H9 (cell line): ENCODE results near the gene PDZK1. TPM values are rescaled to one million over a fixed set of nuclear protein-coding genes. Genes with fewer than 3 reads are reported as not detected.

Experiments used
- DNase-seq: peaks from one replicate; pipeline ENCODE4 v3.0.0-alpha.2; 2017
- H2AFZ ChIP-seq: one replicate; pipeline ENCODE4 v1.6.1; 2013; ENCODE audit warnings: mild to moderate bottlenecking, low read length, control low read depth, moderate library complexity
- H2AK5ac ChIP-seq: 2 replicates; pipeline ENCODE4 v1.6.1; 2013; ENCODE audit warnings: low read length, control low read depth, mixed read lengths; ENCODE audit not compliant: insufficient read length
- H2BK120ac ChIP-seq: one replicate; pipeline ENCODE4 v1.6.1; 2013; ENCODE audit warnings: low read depth, mild to moderate bottlenecking, low read length, control low read depth, inconsistent platforms; ENCODE audit not compliant: poor library complexity, severe bottlenecking
- H2BK12ac ChIP-seq: 2 replicates; pipeline ENCODE4 v1.6.1; 2013; ENCODE audit warnings: low read length, control low read depth, mixed read lengths, low read depth; ENCODE audit not compliant: insufficient read length
- H2BK15ac ChIP-seq: 2 replicates; pipeline ENCODE4 v1.6.1; 2013; ENCODE audit warnings: low read depth, low read length, control low read depth
- H2BK20ac ChIP-seq: one replicate; pipeline ENCODE4 v1.6.1; 2013; ENCODE audit warnings: low read depth, mild to moderate bottlenecking, low read length, control low read depth, inconsistent platforms; ENCODE audit not compliant: poor library complexity, severe bottlenecking
- H2BK5ac ChIP-seq: 2 replicates; pipeline ENCODE4 v1.6.1; 2013; ENCODE audit warnings: low read length, control low read depth, mixed read lengths; ENCODE audit not compliant: insufficient read length
- H3K14ac ChIP-seq: 2 replicates; pipeline ENCODE4 v1.6.1; 2013; ENCODE audit warnings: low read length, control low read depth; ENCODE audit not compliant: insufficient read depth
- H3K18ac ChIP-seq: 2 replicates; pipeline ENCODE4 v1.6.1; 2013; ENCODE audit warnings: low read depth, mild to moderate bottlenecking, mixed read lengths, low read length, control low read depth; ENCODE audit not compliant: insufficient read length
- H3K23ac ChIP-seq: 2 replicates; pipeline ENCODE4 v1.6.1; 2013; ENCODE audit warnings: low read length, control low read depth, mixed read lengths, low read depth; ENCODE audit not compliant: insufficient read length
- H3K23me2 ChIP-seq: 2 replicates; pipeline ENCODE4 v1.6.1; 2013; ENCODE audit warnings: low read depth, mild to moderate bottlenecking, mixed read lengths, low read length, control low read depth; ENCODE audit not compliant: insufficient read length, poor library complexity, severe bottlenecking
- H3K27ac ChIP-seq: 2 replicates; pipeline ENCODE4 v1.5.1; 2013; ENCODE audit warnings: low read length, control low read depth, mixed read lengths, low read depth; ENCODE audit not compliant: insufficient read length
- H3K27me3 ChIP-seq: 2 replicates; pipeline ENCODE4 v1.6.1; 2013; ENCODE audit warnings: low read length, control low read depth, inconsistent platforms; ENCODE audit not compliant: insufficient read depth
- H3K4ac ChIP-seq: 2 replicates; pipeline ENCODE4 v1.6.1; 2013; ENCODE audit warnings: low read depth, mild to moderate bottlenecking, control low read depth, inconsistent platforms, low read length, moderate library complexity
- H3K4me1 ChIP-seq: 2 replicates; pipeline ENCODE4 v1.6.1; 2013; ENCODE audit warnings: low read length, control low read depth, inconsistent platforms; ENCODE audit not compliant: insufficient read depth
- H3K4me2 ChIP-seq: 2 replicates; pipeline ENCODE4 v1.6.1; 2013; ENCODE audit warnings: low read length, control low read depth, mixed read lengths; ENCODE audit not compliant: insufficient read length, insufficient read depth
- H3K56ac ChIP-seq: 2 replicates; pipeline ENCODE4 v1.6.1; 2013; ENCODE audit warnings: low read depth, mild to moderate bottlenecking, mixed read lengths, low read length, control low read depth; ENCODE audit not compliant: insufficient read length
- H3K79me1 ChIP-seq: 2 replicates; pipeline ENCODE4 v1.6.1; 2013; ENCODE audit warnings: low read depth, mild to moderate bottlenecking, moderate library complexity, low read length, control low read depth, inconsistent platforms; ENCODE audit not compliant: insufficient read depth, poor library complexity, severe bottlenecking
- H3K79me2 ChIP-seq: 2 replicates; pipeline ENCODE4 v1.6.1; 2013; ENCODE audit warnings: low read length, control low read depth, inconsistent platforms; ENCODE audit not compliant: insufficient read depth
- H3K9ac ChIP-seq: 2 replicates; pipeline ENCODE4 v1.6.1; 2013; ENCODE audit warnings: low read length, control low read depth, mixed read lengths; ENCODE audit not compliant: insufficient read length; ENCODE audit errors: extremely low read depth
- H3K9me3 ChIP-seq: one replicate; pipeline ENCODE4 v1.6.1; 2013; ENCODE audit warnings: low read depth, low read length, inconsistent platforms; ENCODE audit not compliant: control insufficient read depth
- H3T11ph ChIP-seq: one replicate; pipeline ENCODE4 v1.6.1; 2013; ENCODE audit warnings: mild to moderate bottlenecking, low read length, control low read depth, inconsistent platforms
- H4K20me1 ChIP-seq: one replicate; pipeline ENCODE4 v1.6.1; 2013; ENCODE audit not compliant: control insufficient read depth, insufficient read length, insufficient read depth
- H4K5ac ChIP-seq: 2 replicates; pipeline ENCODE4 v1.6.1; 2013; ENCODE audit warnings: low read depth, mild to moderate bottlenecking, mixed read lengths, low read length, control low read depth; ENCODE audit not compliant: insufficient read length
- H4K8ac ChIP-seq: replicated peaks from 2 replicates; pipeline ENCODE4 v1.6.1; 2013; ENCODE audit warnings: low read length, control low read depth, mixed read lengths, low read depth; ENCODE audit not compliant: insufficient read length
- H4K91ac ChIP-seq: 2 replicates; pipeline ENCODE4 v1.6.1; 2013; ENCODE audit warnings: low read depth, mild to moderate bottlenecking, moderate library complexity, mixed read lengths, low read length, control low read depth; ENCODE audit not compliant: insufficient read length
- H3K27ac Mint-ChIP-seq, 3 experiments: 2 replicates in 2 of 3; 3 replicates in 1 of 3; pipeline ENCODE4 v1.8.0; 2020 to 2021; ENCODE audit warnings: mixed read lengths in 3 of 3, mild to moderate bottlenecking in 1 of 3, moderate library complexity in 1 of 3
- H3K27me3 Mint-ChIP-seq: 2 replicates; pipeline ENCODE4 v1.8.0; 2021; ENCODE audit warnings: low read depth, mild to moderate bottlenecking, moderate library complexity, mixed read lengths
- H3K36me3 Mint-ChIP-seq, 3 experiments: 2 replicates in 2 of 3; 3 replicates in 1 of 3; pipeline ENCODE4 v1.8.0; 2020 to 2021; ENCODE audit warnings: low read depth in 3 of 3, mixed read lengths in 3 of 3; ENCODE audit not compliant: insufficient read depth in 1 of 3
- H3K4me1 Mint-ChIP-seq, 2 experiments: 2 replicates each; pipeline ENCODE4 v1.8.0; 2020; ENCODE audit warnings: mixed read lengths in 2 of 2
- H3K4me3 Mint-ChIP-seq, 2 experiments: 2 replicates in 1 of 2; 3 replicates in 1 of 2; pipeline ENCODE4 v1.8.0; 2020 to 2021; ENCODE audit warnings: mild to moderate bottlenecking in 2 of 2, mixed read lengths in 2 of 2, moderate library complexity in 1 of 2
- H3K9me3 Mint-ChIP-seq, 2 experiments: 2 replicates in 1 of 2; 3 replicates in 1 of 2; pipeline ENCODE4 v1.8.0; 2020; ENCODE audit warnings: mild to moderate bottlenecking in 2 of 2, mixed read lengths in 2 of 2, moderate library complexity in 1 of 2
- WGBS: extraction: QIAGEN DNeasy Blood & Tissue Kit; methylation state at CpG from one replicate; pipeline ENCODE4 v1.1.7; 2013; ENCODE audit warnings: missing lambda C conversion rate, low lambda C conversion rate, mixed read lengths; ENCODE audit not compliant: insufficient read length; ENCODE audit errors: extremely low coverage; 5-methylcytosine and 5-hydroxymethylcytosine counted together
- total RNA-seq: library from RNA; stranded (reverse); gene quantifications from 2 replicates; pipeline ENCODE4 v1.2.1, GENCODE V29; 2021
- TF ChIP-seq, protein P1 (sequence below): fragments of 200-600 bp; sonication (generic); conservative IDR thresholded peaks from 3 replicates; pipeline ENCODE4 v1.8.0; 2021; ENCODE audit warnings: antibody characterized with exemption, mild to moderate bottlenecking

The PDZK1 gene
- total RNA-seq, 1 experiment from 2014 or later: not detected

GRCh38 chr1:145711213-145711651, 4.1 kb upstream of the PDZK1 start:
- no peak overlapping the region for H2AK5ac ChIP-seq
- no peak overlapping the region for H3T11ph ChIP-seq
- H2BK12ac ChIP-seq: no peak overlapping the region
- H2BK120ac ChIP-seq: no peak overlapping the region
- Mint-ChIP-seq H3K27ac (no peak overlapping the region), H3K4me3 (no peak overlapping the region), H3K9me3 (no peaks in the 10 kb centered on the region), H3K36me3 (no peaks in the 10 kb centered on the region), H3K4me1 (peaks cover 15 to 22% of the 10 kb centered on the region in 2 experiments; a peak in 3 of 4 replicates), H3K27me3 (no peaks in the 10 kb centered on the region)
- peaks cover 2% of the 10 kb centered on the region; the same call in 1 of the 2 replicates for H3K4me1 ChIP-seq
- no peak overlapping the region for H2BK20ac ChIP-seq
- no peak for DNase-seq
- no peak overlapping the region for H3K23ac ChIP-seq
- no peaks in the 10 kb centered on the region for H3K23me2 ChIP-seq
- no peak overlapping the region for H3K9ac ChIP-seq
- no peaks in the 10 kb centered on the region for H3K79me1 ChIP-seq
- H3K4me2 ChIP-seq: no peak overlapping the region
- no CpG with 5 or more reads among the region's 3 CpGs for WGBS
- no peaks in the 10 kb centered on the region for H3K27me3 ChIP-seq
- H3K14ac ChIP-seq: no peak overlapping the region
- H3K4ac ChIP-seq: no peak overlapping the region
- H3K27ac ChIP-seq: no peak overlapping the region
- no peak overlapping the region for H4K5ac ChIP-seq
- H4K8ac ChIP-seq: no peak overlapping the region
- TF ChIP-seq, protein P1, sequence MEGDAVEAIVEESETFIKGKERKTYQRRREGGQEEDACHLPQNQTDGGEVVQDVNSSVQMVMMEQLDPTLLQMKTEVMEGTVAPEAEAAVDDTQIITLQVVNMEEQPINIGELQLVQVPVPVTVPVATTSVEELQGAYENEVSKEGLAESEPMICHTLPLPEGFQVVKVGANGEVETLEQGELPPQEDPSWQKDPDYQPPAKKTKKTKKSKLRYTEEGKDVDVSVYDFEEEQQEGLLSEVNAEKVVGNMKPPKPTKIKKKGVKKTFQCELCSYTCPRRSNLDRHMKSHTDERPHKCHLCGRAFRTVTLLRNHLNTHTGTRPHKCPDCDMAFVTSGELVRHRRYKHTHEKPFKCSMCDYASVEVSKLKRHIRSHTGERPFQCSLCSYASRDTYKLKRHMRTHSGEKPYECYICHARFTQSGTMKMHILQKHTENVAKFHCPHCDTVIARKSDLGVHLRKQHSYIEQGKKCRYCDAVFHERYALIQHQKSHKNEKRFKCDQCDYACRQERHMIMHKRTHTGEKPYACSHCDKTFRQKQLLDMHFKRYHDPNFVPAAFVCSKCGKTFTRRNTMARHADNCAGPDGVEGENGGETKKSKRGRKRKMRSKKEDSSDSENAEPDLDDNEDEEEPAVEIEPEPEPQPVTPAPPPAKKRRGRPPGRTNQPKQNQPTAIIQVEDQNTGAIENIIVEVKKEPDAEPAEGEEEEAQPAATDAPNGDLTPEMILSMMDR: no peak
- H2AFZ ChIP-seq: no peak overlapping the region
- no peak overlapping the region for H3K18ac ChIP-seq
- no peaks in the 10 kb centered on the region for H3K79me2 ChIP-seq
- H4K91ac ChIP-seq: no peak overlapping the region
- H3K9me3 ChIP-seq: no peaks in the 10 kb centered on the region
- H3K56ac ChIP-seq: no peak overlapping the region
- no peaks in the 10 kb centered on the region for H4K20me1 ChIP-seq
- no peak overlapping the region for H2BK5ac ChIP-seq
- H2BK15ac ChIP-seq: no peak overlapping the region
